Activated CD4-positive, alpha-beta T cell treated with anti-CD3 and anti-CD28 coated beads, Interleukin-2, amount 50 U/mL, for 24 hours (primary cell): ENCODE measurements around the gene MRPL23.
"Not testable (repeated sequence)": the region's sequence is repeated elsewhere in the genome, so short reads cannot be mapped to it uniquely, and the experiment has no call there.

Experiments
- DNase-seq, 2 donors: peaks; one replicate each; pipeline ENCODE4 v3.0.0-alpha.2; 2020; ENCODE audit warnings: low read depth in 1 of 2, low spot score in 1 of 2

The MRPL23 gene

GRCh38 chr11:1932681-1933080 is 14.5 kb upstream of the MRPL23 start:
- no peak for DNase-seq

- no peak for DNase-seq
Observed at GRCh38 chr11:1933416-1934334, 13.5 kb upstream of the MRPL23 start.

- no peak for DNase-seq
Observed at GRCh38 chr11:1934335-1935155, 12.6 kb upstream of the MRPL23 start.

GRCh38 chr11:1935156-1936071 is 11.7 kb upstream of the MRPL23 start:
- DNase-seq = no peak

GRCh38 chr11:1936072-1936780 is 10.9 kb upstream of the MRPL23 start:
- DNase-seq = no peak

- DNase-seq = no peak
Observed at GRCh38 chr11:1936781-1937615, 10.1 kb upstream of the MRPL23 start.

- DNase-seq = no peak
Observed at GRCh38 chr11:1937616-1938342, 9.4 kb upstream of the MRPL23 start.

GRCh38 chr11:1938343-1939005 is 8.7 kb upstream of the MRPL23 start:
- DNase-seq = no peak

GRCh38 chr11:1939006-1939625 is 8.0 kb upstream of the MRPL23 start:
- DNase-seq = no peak

- not testable (repeated sequence) for DNase-seq
Observed at GRCh38 chr11:1939788-1940187, 7.3 kb upstream of the MRPL23 start.

- DNase-seq = no peak
Observed at GRCh38 chr11:1942558-1943260, 4.4 kb upstream of the MRPL23 start.

- no peak for DNase-seq
Observed at GRCh38 chr11:1943576-1943975, 3.6 kb upstream of the MRPL23 start.

GRCh38 chr11:1943977-1944376 is 3.2 kb upstream of the MRPL23 start:
- DNase-seq = no peak

- DNase-seq = no peak
Observed at GRCh38 chr11:1947592-1948237, 583 bp downstream of the MRPL23 start.

- DNase-seq = no peak
Observed at GRCh38 chr11:1948389-1948788, 1.3 kb downstream of the MRPL23 start.

- no peak for DNase-seq
Observed at GRCh38 chr11:1949302-1949701, 2.2 kb downstream of the MRPL23 start.

GRCh38 chr11:1949922-1950321 is 2.8 kb downstream of the MRPL23 start:
- DNase-seq = no peak
